Jurkat, Clone E6-1 (cell line): ENCODE results near the gene OSR1.
"Not testable (repeated sequence)": the region's sequence is repeated elsewhere in the genome, so short reads cannot be mapped to it uniquely, and the experiment has no call there.

Experiments
- DNase-seq: peaks from one replicate; pipeline ENCODE4 v3.0.0-alpha.2; 2011; ENCODE audit warnings: low read depth, low spot score
- H3K4me3 ChIP-seq: 2 replicates; pipeline ENCODE4 v1.5.1; 2011; ENCODE audit warnings: mild to moderate bottlenecking, low read length, control low read depth, moderate library complexity

OSR1 gene

DNA sequence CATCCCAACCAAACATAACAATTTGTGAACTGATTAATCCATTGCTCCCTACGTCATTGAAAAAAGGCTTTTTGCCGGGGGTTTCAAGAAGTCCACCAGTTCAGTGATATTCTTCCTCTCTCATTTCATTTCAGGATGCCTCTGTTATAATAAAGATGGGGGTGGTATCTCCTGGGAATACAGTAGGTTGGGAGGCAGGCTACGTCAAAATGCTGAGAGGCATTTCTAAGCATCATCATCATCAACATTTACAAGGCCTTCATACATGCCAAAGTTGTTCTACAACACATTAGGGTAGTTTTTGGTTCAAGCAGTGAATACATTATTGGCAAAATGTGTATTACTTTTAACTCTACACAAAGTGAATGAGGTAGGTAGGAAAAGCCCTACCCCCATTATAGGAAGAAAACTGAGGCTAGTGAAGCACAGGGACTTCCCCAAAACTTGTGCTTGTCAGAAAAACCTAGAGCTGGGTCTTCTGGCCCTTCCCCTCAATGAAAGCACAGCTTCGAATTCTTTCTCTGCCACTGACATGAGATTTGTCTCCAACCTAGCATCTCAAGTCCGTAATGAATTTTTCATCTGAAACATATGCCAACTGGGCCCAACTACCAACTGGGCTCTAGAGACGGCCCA lies 11.3 kb downstream of the OSR1 start:
- H3K4me3 ChIP-seq, result peak overlapping the region; percentile 87
- no peak for DNase-seq

DNA sequence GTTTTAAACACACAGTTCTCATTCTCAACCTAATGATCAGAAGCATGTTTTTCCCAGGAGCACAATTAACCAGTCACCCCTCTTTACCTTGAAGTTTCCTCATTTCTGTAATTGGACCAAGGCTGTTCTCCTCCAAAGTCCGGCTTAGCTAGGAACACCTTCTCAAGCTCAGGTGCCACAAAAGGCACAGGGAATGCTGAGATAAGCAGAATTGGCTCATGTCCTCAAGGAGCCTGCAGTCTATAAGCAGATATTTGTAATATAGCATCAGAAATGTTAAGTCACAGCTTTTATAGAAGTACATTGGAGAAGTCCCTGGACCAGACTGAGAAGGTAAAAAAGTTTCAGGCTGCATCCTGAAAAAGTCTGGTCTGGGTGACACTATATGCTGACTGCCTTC lies 20.7 kb downstream of the OSR1 start:
- H3K4me3 ChIP-seq, result no peak overlapping the region
- no peak for DNase-seq

DNA sequence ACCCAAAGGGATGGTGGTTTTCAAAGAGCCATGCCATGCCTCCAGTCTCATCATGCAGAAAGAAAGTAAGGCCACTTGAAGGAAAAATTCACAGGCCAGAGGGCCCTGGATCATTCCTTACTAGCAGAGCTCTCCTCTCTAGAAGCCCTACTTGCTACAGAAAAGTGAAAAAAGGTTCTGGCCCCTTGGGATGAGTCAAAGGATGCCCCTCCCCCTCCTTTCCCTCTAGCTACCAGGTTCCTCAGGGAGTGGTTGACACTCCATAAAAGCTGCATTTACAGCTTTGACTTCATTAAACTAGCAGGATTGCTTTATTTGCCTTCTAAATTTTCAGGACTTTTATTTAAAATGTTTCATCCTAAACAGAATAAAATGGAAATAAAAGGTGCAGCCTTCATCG lies 21.2 kb downstream of the OSR1 start:
- H3K4me3 ChIP-seq, result no peak overlapping the region
- DNase-seq, result no peak

DNA sequence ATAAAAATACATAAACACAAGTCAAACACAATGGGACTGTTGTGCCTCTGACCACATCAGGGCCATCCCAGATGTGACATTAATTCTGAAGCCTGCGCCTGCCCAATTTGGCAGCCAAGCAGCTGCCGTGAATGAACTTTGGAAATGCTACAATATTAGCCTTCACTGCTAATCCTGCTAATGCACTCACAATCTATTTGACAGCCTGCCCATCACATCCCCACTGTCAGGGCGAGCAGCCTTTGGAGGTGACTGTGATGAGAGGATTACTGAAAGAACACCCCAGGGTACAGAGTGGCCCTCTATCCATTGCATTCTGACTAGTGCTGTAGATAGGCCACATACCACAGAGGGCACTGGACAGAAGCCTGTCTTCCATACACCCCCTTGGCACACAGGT lies 21.6 kb downstream of the OSR1 start:
- no peak for DNase-seq
- no peak overlapping the region for H3K4me3 ChIP-seq

DNA sequence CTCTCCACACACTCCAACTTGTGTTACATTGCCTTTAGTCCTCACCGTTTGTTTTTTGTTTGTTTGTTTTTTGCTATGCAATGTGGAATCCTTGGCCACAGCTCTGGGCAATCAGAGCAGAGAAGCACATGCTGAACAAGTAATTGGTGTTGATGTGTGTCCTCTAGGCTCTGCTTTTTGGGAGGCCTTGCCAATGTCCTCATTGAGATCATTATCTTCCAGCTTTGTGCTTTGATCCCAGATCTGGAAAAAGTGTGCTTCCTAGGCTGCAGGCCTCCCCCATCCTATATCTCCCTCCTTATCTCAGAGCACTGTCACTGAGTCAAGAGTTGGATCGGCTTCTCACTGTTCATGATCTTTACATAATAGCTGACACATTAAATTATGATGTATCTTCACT lies 25.9 kb downstream of the OSR1 start:
- DNase-seq, result no peak
- no peak overlapping the region for H3K4me3 ChIP-seq

DNA sequence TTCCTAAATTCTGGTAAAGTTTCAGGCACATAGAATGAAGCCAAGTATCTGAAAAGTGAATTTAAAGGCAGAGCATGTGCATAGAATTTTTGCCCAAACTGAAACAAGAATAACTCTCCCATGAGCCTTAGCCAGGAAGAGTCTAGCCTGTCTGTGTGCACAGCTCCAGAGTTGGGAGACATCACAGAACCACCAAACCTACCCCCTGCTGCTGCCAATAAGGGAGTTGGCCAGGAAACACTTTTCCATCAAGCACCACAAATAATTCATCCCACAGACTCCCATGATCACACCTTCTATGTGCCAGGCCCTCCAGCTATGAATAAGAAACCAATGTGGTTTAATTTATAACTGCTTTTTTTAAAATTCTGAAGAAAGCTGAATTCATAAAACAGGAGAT lies 27.0 kb downstream of the OSR1 start:
- no peak overlapping the region for H3K4me3 ChIP-seq
- no peak for DNase-seq

DNA sequence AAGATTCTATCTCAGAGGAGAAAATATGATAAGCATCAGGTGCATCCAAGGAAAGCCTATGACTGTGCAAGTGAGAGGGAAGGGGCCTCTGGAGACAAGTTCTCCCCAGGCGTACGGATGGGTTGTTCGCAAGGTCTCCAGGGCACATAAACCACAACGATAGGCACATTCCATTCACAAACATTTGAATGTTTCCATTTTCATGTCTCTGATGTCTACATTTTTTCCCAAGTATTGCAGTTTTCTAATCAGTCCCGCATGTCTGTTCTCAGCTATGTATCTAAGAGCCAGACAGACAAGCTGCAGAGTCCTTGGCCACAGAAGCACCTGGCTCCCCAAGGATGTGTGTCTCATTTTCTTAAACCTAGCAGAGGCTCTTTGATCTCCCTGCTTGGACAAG lies 28.0 kb downstream of the OSR1 start:
- no peak for DNase-seq
- no peak overlapping the region for H3K4me3 ChIP-seq

DNA sequence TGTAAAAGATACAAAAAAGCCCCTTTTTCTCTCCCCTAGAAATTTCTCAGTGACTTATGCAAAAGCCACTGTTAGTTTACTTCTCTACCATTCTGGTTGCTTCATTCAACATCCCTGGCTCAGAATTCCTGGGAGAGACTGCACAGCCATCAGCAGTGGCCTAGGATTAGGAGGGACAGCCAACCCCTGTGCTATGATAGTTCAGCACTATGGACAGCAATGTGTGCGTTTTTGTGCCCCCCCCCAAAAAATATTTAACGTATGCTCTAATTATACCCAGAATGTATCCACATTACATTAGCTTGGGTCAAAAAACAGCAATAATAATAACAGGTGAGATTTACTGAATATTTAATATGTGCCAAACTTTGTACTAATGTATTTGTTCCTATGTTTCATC lies 29.0 kb downstream of the OSR1 start:
- no peak overlapping the region for H3K4me3 ChIP-seq
- no peak for DNase-seq

DNA sequence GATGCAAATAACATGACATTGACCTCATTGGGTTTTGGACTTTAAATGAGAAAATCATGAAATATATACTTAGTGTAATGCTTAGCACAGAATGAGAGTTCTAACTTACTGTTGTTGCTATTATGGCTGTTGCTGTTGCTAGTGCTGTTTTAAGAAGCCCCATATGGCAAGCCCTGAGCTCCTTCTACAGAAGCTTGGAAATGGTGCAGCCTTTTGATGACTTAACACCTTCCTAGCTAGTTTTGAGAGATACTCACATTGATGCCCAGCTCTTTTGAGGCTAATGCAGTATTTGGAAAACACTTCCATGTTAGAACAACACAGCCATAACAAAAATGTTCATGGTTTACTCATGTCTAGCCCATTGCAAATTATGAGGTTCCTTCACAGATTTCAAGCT lies 30.9 kb downstream of the OSR1 start:
- DNase-seq, result no peak
- no peak overlapping the region for H3K4me3 ChIP-seq

DNA sequence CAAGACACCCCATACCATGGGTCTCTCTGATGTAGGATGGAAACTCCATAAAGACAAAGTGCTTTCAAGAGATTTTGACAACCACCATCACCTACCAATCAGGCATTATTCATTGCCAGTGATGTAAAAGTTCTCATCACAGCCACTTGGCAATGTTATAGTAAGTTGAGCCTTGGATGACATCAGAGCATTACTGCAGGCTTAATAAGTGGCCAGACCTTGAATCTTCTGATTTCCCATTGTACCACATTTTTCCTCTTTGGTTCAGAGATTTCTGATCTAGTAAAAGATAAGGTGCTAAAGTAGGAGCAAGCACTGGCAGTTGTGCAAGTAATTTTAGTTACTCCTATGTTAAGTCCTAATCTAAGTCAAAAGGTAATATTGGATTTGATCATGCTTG lies 36.5 kb downstream of the OSR1 start:
- no peak for DNase-seq
- H3K4me3 ChIP-seq, result no peak overlapping the region

DNA sequence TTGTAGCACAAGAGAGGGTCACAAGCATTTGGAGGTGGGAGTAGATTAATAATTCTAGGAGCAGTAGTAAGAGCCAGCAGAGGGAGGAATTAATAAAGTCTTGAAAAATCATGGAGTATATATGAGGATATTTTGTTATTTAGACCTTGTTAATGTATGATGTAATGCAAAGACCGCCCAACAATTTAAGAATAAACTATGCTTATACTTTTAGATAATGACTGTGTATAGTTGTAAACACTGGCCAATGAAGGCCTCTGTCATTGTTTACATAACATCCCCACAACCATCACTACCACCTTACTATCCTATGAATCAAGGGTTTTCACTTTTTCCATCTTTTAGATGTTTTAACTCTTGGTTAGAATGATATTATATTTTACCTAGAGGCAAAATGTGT lies 37.6 kb downstream of the OSR1 start:
- DNase-seq, result no peak
- no peak overlapping the region for H3K4me3 ChIP-seq

DNA sequence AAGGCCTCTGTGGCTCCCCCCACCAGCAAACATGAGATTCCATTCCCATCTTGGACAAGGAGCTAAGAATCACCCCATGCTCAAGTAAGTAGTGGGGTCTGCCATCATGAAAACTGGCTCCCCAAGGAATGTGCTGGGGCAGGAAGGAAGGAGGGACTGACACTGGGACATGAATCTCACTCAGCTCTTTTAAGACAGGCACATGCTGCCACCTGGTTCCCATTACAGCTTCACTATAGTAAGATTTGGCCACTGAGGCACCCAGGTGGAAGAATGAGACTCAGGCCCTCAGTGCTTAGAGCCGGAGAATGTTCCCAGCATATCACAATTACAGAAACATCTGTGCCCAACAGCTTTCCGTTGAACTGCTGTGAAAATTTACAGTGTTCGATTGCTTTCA lies 38.7 kb downstream of the OSR1 start:
- no peak overlapping the region for H3K4me3 ChIP-seq
- no peak for DNase-seq

DNA sequence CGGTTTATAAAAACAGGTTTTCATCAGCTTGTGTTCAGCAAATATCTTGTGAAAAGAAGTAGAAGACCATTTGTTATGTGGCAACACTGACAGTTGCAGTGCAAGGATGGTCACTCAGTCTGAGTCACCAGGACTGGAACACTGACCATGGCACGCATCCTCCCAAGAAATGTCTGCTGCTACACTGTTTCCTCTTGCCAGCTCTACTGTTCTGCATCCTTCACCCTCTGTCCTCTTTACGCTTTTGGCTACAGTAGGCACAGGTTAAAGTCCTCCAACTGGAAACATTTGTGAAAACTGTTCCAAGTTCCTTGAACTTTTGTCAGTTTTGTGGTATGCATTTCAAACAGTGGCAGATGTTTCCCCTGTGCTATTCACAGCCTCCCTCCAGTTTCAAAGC lies 39.4 kb downstream of the OSR1 start:
- DNase-seq, result no peak
- no peak overlapping the region for H3K4me3 ChIP-seq

DNA sequence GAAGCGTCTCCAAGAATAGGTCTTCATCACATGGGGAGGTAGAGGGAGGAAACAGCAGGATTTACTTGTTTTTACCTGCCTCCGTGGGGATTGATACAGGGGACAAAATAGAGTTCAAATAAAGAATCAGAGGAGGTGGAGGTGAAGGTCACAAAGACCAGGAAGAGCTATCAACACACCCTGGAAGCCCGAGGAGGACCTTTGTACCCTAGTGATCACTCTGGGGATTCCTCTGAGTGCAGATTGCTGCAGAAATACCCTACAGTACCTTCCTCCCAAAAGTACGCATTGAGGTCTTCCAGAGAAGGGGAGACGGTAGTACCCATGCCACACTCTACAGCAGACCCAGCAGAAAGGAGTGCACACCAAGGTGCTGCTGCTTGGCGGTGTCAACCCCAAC lies 44.9 kb downstream of the OSR1 start:
- DNase-seq, result no peak
- no peak overlapping the region for H3K4me3 ChIP-seq

DNA sequence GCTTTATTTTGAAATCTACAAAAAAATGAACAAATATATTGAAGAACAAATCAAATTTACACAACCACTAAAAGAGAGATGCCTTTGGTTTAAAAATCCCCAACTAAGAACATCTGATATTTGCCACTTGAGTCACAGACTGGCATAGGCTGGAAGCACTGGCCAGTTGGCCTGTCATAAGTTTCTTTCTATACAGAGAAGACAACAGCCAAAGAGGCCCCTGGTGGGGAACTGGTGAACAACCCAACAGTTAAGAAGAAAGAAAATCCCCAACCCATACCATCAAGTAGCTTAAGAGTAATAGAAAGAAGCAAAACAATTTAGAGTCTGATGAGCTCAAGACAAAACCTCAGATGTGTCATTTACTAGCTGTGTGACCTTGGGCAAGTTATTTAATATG lies 45.5 kb downstream of the OSR1 start:
- peak; percentile 3 for DNase-seq
- H3K4me3 ChIP-seq, result no peak overlapping the region

DNA sequence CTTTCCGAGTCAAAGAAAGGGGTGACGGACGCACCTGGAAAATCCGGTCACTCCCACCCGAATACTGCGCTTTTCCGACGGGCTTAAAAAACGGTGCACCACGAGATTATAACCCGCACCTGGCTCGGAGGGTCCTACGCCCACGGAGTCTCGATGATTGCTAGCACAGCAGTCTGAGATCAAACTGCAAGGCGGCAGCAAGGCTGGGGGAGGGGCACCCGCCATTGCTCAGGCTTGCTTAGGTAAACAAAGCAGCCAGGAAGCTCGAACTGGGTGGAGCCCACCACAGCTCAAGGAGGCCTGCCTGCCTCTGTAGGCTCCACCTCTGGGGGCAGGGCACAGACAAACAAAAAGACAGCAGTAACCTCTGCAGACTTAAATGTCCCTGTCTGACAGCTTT lies 52.4 kb downstream of the OSR1 start:
- DNase-seq, H3K4me3 ChIP-seq: not testable (repeated sequence)

DNA sequence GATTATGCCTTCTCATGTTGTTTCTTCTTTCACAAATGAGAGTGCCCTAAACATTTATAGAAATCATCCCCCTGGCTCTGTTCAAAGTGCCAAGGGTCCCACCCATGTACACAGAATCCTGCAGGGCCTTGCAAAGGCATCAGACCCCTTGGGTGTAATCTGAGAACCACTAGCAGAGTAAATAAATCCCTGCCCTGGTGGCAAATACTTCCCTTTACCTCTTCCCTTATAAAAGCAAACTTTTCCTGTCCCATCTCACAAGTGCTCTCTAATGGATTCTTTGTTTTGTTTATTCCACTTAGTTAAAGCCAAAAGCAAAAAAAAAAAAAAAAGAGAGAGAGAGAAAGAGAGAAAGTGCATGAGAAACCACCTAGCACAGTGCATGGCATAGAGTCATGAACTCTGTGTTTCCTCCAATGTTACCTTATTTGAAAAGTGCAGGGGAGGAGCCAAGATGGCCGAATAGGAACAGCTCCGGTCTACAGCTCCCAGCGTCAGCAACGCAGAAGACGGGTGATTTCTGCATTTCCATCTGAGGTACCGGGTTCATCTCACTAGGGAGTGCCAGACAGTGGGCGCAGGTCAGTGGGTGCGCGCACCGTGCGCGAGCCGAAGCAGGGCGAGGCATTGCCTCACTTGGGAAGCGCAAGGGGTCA lies 52.9 kb downstream of the OSR1 start:
- not testable (repeated sequence) for H3K4me3 ChIP-seq, DNase-seq

DNA sequence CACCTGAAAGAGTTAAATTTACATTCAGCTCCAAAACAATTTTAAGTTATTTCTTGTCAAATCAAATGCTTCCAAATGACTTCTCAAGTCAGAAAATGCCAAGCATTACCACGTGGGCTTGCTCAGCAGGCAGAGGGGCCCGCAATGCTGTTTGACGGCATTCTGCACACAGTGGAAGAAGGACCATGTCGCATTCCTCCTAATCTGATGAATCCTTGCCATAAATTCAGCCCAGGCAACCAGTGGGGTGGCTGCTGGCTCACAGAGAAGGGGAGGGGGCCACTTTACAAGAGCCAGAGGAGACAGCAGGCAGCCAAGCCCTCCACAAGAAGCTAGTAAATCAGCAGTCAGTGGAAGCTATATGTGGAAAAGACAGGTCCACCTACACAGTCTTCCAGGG lies 56.7 kb downstream of the OSR1 start:
- no peak for DNase-seq

More for the DNA sequence above, 56.7 kb downstream of the OSR1 start:
- H3K4me3 ChIP-seq, result no peak overlapping the region
